ENCODE data around the gene FRRS1L. TPM values are rescaled to one million over a fixed set of nuclear protein-coding genes. Genes with fewer than 3 reads are reported as not detected.

FRRS1L gene
- total and polyA plus RNA-seq, 9 donors: 8.3 to 49.8 (median 27.5) TPM

DNA sequence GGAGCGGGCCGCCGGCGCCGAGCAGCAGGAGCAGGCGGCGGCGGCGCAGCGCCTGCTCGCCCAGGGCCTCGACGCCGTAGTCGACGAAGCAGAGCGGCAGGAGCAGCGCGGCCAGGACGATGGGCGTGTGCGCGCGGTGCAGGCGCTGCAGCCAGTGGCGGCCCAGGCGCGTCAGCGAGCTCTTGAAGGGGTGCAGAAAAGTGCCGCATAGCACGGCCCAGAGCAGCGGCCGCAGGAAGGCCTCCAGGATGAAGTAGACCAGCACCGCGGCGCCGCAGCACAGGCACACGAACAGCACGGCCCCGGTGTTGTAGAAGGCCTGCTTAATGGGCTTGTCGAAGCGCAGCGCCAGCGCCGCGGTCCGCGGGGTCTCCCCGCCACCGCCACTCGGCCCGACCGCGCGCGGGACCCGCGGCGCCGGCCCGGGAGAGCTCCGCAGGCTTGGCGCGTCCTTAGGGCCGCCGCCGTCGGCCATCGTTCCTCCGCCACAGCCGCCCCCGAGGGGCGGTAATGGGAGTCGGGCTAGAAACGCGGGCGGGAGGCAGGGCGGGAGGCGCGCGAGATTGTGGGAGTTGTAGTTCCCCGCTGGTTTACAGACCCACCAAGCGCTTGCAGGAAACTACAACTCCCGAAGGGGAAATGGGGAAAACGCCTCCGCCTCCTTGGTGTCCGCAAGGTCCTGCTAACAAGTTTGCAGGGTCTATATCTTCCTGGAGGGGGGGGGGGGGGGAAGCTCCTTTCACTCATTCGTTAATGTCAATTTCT lies 47.4 kb downstream of the FRRS1L start, which contains the start of gene TMEM245:
TSS of gene TMEM245 (minus strand) at position 509 of the 765 bp plus-strand sequence. CDS start at position 475, 34 bp downstream.
- TF ChIP-seq, protein P1, sequence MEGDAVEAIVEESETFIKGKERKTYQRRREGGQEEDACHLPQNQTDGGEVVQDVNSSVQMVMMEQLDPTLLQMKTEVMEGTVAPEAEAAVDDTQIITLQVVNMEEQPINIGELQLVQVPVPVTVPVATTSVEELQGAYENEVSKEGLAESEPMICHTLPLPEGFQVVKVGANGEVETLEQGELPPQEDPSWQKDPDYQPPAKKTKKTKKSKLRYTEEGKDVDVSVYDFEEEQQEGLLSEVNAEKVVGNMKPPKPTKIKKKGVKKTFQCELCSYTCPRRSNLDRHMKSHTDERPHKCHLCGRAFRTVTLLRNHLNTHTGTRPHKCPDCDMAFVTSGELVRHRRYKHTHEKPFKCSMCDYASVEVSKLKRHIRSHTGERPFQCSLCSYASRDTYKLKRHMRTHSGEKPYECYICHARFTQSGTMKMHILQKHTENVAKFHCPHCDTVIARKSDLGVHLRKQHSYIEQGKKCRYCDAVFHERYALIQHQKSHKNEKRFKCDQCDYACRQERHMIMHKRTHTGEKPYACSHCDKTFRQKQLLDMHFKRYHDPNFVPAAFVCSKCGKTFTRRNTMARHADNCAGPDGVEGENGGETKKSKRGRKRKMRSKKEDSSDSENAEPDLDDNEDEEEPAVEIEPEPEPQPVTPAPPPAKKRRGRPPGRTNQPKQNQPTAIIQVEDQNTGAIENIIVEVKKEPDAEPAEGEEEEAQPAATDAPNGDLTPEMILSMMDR (IDR thresholded peaks at IDR 0.05): peak in 2 of 3 donors; percentile 12 to 29
- TF ChIP-seq POLR2A (IDR thresholded peaks at IDR 0.05) (peak; percentile 86), EP300 (IDR thresholded peaks at IDR 0.05) (no peak)
- H3K4me1 ChIP-seq (ENCODE audit: insufficient read depth): peaks cover 14% of the 10 kb centered on the region
- no peaks in the 10 kb centered on the region for H3K9me3 ChIP-seq
- 0 to 1% (median 0%) methylated on average over 79 to 88 of the region's 88 CpGs for WGBS, 3 donors
- peak within 1 kb of the TSS; percentile 65 to 82 for H3K27ac ChIP-seq
- intact Hi-C loops (cut with DNase I): loop anchor here in 3 of 4 donors (10.0 kb wide), 1 partner anchor 105 kb away; the partner anchor contains the start of gene CTNNAL1 (in 3 of the 3)
- no peaks in the 10 kb centered on the region for H3K27me3 ChIP-seq
- DNase-seq: peak; percentile 95 to 97 (median 95)
- no peaks in the 10 kb centered on the region for H3K36me3 ChIP-seq
- H3K4me3 ChIP-seq: peak within 1 kb of the TSS; percentile 96

- H3K4me1 ChIP-seq (ENCODE audit: insufficient read depth): peaks cover 14% of the 10 kb centered on the region
- H3K4me3 ChIP-seq: peak overlapping the region; percentile 96
- WGBS, 3 donors: 0 to 1% (median 1%) methylated on average over 19 to 29 of the region's 29 CpGs
- H3K27me3 ChIP-seq: no peaks in the 10 kb centered on the region
- H3K36me3 ChIP-seq: no peaks in the 10 kb centered on the region
- no peaks in the 10 kb centered on the region for H3K9me3 ChIP-seq
- H3K27ac ChIP-seq: peak overlapping the region; percentile 65 to 82
- intact Hi-C loops (cut with DNase I): loop anchor here in 3 of 4 donors (10.0 kb wide), 1 partner anchor 104 kb away; the partner anchor contains the start of gene CTNNAL1 (in 3 of the 3)
- TF ChIP-seq, protein P1 (IDR thresholded peaks at IDR 0.05): no peak
- TF ChIP-seq POLR2A (IDR thresholded peaks at IDR 0.05): no peak
- no peak for TF ChIP-seq EP300 (IDR thresholded peaks at IDR 0.05)
- DNase-seq: peak in 3 of 5 donors; percentile 35 to 56 (median 47)
These were observed 48.1 kb downstream of the FRRS1L start for GRCh38 chr9:109118808-109119438.

- H3K4me1 ChIP-seq (ENCODE audit: insufficient read depth): peaks cover 14% of the 10 kb centered on the region
- DNase-seq: peak in 2 of 5 donors; percentile 42 to 62
- no peaks in the 10 kb centered on the region for H3K27me3 ChIP-seq
- TF ChIP-seq, protein P1 (IDR thresholded peaks at IDR 0.05): no peak
- no peak for TF ChIP-seq EP300 (IDR thresholded peaks at IDR 0.05)
- TF ChIP-seq POLR2A (IDR thresholded peaks at IDR 0.05): no peak
- H3K9me3 ChIP-seq: no peaks in the 10 kb centered on the region
- peak overlapping the region; percentile 65 to 82 for H3K27ac ChIP-seq
- intact Hi-C loops (cut with DNase I): loop anchor here in 3 of 4 donors (10.0 kb wide), 1 partner anchor 103 kb away; the partner anchor contains the start of gene CTNNAL1 (in 3 of the 3)
- WGBS, 3 donors: 16 to 25% (median 16%) methylated on average over 14 of the region's 14 CpGs
- H3K36me3 ChIP-seq: no peaks in the 10 kb centered on the region
- peak overlapping the region; percentile 96 for H3K4me3 ChIP-seq
These were observed 48.9 kb downstream of the FRRS1L start for GRCh38 chr9:109117856-109118807.

All from ovary (tissue), 9 donors.